ENCODE results near the gene PODXL.

PODXL gene

GRCh38 chr7:131570401-131570800 is 14.0 kb upstream of the PODXL start:
- no peak for DNase-seq
- intact Hi-C loops (cut with DNase I): no loop called here

GRCh38 chr7:131568970-131569369 is 12.5 kb upstream of the PODXL start:
- intact Hi-C loops (cut with DNase I): no loop called here
- DNase-seq: no peak

- DNase-seq: no peak
- intact Hi-C loops (cut with DNase I): no loop called here
These were observed 12.1 kb upstream of the PODXL start for GRCh38 chr7:131568510-131568909.

GRCh38 chr7:131564640-131565039 is 8.2 kb upstream of the PODXL start:
- no peak for DNase-seq
- intact Hi-C loops (cut with DNase I): no loop called here

GRCh38 chr7:131563918-131564317 is 7.5 kb upstream of the PODXL start:
- no peak for DNase-seq
- intact Hi-C loops (cut with DNase I): no loop called here

GRCh38 chr7:131562941-131563340 is 6.5 kb upstream of the PODXL start:
- DNase-seq: no peak
- intact Hi-C loops (cut with DNase I): no loop called here

- no peak for DNase-seq
These were observed 3.6 kb upstream of the PODXL start for GRCh38 chr7:131560061-131560460.

GRCh38 chr7:131557652-131558385 is 1.4 kb upstream of the PODXL start:
- peak in 27 of 42 donors; percentile 5 to 58 (median 23) for DNase-seq
- intact Hi-C loops (cut with DNase I): loop anchor here (10.0 kb wide), 1 partner anchor 97 kb away; no protein-coding TSS in a partner anchor

More at GRCh38 chr7:131560061-131560460, 3.6 kb upstream of the PODXL start:
- intact Hi-C loops (cut with DNase I): no loop called here

GRCh38 chr7:131556909-131557651 is 652 bp upstream of the PODXL start:
- intact Hi-C loops (cut with DNase I): loop anchor here (10.0 kb wide), 1 partner anchor 98 kb away; no protein-coding TSS in a partner anchor
- peak in 3 of 42 donors; percentile 10 to 46 (median 34) for DNase-seq

GRCh38 chr7:131555552-131556052 is 826 bp downstream of the PODXL start:
- intact Hi-C loops (cut with DNase I): loop anchor here (10.0 kb wide), 1 partner anchor 99 kb away; no protein-coding TSS in a partner anchor
- peak in 15 of 42 donors; percentile 3 to 50 (median 22) for DNase-seq

- intact Hi-C loops (cut with DNase I): loop anchor here (10.0 kb wide), 1 partner anchor 100 kb away; no protein-coding TSS in a partner anchor
- DNase-seq: no peak
These were observed 1.4 kb downstream of the PODXL start for GRCh38 chr7:131554880-131555516.

- intact Hi-C loops (cut with DNase I): loop anchor here (10.0 kb wide), 1 partner anchor 101 kb away; no protein-coding TSS in a partner anchor
- DNase-seq: no peak
These were observed 2.5 kb downstream of the PODXL start for GRCh38 chr7:131553931-131554330.

- no peak for DNase-seq
- intact Hi-C loops (cut with DNase I): loop anchor here (10.0 kb wide), 1 partner anchor 103 kb away; no protein-coding TSS in a partner anchor
These were observed 4.4 kb downstream of the PODXL start for GRCh38 chr7:131552053-131552452.

GRCh38 chr7:131550846-131551245 is 5.6 kb downstream of the PODXL start:
- intact Hi-C loops (cut with DNase I): loop anchor here (10.0 kb wide), 1 partner anchor 104 kb away; no protein-coding TSS in a partner anchor
- no peak for DNase-seq

GRCh38 chr7:131548371-131548770 is 8.1 kb downstream of the PODXL start:
- intact Hi-C loops (cut with DNase I): no loop called here
- no peak for DNase-seq

GRCh38 chr7:131547589-131547988 is 8.8 kb downstream of the PODXL start:
- intact Hi-C loops (cut with DNase I): no loop called here
- DNase-seq: no peak

- peak in 17 of 42 donors; percentile 11 to 62 (median 31) for DNase-seq
- intact Hi-C loops (cut with DNase I): no loop called here
These were observed 9.8 kb downstream of the PODXL start for GRCh38 chr7:131546583-131547141.

GRCh38 chr7:131546126-131546525 is 10.3 kb downstream of the PODXL start:
- DNase-seq: no peak
- intact Hi-C loops (cut with DNase I): no loop called here
